CD4-positive, alpha-beta T cell treated with Interleukin-6 at 100 ng/mL for 8 hours (primary cell): ENCODE results near the gene HOXD8.

Experiments used
- DNase-seq: peaks from one replicate; pipeline ENCODE4 v3.0.0-alpha.2; 2020; ENCODE audit warnings: mixed read lengths, low spot score

Gene HOXD8

GRCh38 chr2:176103742-176104315 is 25.7 kb upstream of the HOXD8 start:
- DNase-seq: no peak

- DNase-seq: no peak
These were observed 25.0 kb upstream of the HOXD8 start for GRCh38 chr2:176104316-176105077.

GRCh38 chr2:176105078-176105729 is 24.3 kb upstream of the HOXD8 start:
- DNase-seq: no peak

DNA sequence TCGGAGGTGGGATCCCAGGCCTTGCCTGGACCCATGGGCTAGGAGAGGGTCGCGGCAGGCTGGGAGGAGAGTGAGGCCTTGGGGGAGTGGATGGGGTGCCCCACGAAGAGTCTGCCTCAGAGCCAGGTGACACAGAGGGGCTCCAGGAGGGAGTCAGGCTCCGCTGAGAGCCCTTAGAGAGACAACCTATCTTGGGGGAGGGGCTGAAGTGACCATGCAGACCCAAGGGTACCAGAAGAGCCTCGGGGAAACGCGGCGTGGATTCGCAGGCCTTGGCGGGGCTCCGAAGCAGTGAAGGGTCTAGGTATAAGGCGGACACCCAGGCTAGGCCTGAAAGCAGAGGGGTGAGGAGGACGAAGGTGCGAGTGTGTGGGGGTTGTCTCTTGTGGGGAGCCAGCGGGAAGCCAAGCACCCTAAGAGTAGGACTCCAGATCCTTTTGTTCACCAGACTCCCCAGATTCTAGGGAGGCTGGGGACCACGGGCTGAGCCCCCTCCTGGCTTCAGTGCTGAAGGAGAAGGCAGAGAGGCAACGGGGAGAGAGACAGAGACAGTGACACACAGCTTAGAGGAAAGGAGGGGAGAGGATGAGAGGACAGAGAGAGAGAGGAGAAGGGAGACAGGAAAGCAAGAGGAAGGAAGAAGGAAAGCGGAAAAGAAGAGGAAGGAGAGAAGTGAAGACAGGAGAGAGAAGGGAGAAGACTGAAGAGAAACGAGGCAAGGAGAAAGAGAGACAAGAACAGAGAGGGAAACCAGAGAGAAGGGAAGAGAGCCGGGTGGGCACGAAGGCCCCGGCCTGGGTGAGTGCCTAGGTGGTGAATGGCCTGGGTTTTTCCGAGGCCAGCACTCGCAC is 23.6 kb upstream of the HOXD8 start:
- no peak for DNase-seq

DNA sequence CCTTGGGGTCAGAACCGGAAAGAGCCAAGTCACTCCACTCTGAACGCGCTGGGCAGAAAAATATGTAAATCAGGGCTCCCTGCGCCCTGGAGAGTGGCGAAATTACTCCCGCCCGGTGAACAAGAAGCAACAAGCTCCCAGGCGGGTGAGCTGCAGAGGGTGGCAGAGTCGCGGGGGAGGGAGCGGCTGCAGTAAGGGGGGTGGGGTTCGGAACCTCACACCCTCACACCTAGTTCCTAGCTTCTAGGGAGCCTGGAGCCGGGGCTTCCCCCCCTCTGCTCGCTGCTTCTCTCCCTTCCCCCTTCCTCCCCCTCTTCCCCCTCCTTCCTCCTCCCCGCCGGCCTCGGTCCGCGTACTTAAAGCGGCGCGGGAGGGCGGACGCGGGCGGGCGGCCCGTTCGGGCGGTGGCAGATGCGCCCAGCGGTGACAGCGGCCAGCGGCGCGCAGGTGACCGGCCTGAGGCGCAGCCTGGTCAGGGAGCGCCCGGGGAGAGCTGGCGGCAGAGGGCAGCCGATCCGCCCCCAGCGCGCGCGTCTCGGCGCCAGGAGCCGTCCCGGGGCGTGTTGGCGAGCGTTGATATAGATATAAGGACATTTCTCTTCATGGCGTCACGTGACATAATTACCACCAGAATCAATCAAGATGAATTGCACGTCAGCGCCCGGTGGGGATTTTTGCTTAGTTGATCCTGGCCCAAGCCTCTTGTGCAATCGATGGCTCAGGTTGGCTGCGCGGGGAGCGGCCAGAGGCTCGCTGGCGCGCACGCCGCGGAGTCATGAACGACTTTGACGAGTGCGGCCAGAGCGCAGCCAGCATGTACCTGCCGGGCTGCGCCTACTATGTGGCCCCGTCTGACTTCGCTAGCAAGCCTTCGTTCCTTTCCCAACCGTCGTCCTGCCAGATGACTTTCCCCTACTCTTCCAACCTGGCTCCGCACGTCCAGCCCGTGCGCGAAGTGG is 22.6 kb upstream of the HOXD8 start, which contains the start of gene HOXD11:
HOXD11 (plus strand) TSS at position 700 of the 959 bp plus-strand sequence; CDS start at position 776, 76 bp downstream.
- no peak for DNase-seq

GRCh38 chr2:176107731-176108181 is 21.7 kb upstream of the HOXD8 start:
- DNase-seq: no peak

- no peak for DNase-seq
These were observed 20.2 kb upstream of the HOXD8 start for GRCh38 chr2:176109192-176109901.

GRCh38 chr2:176109946-176110345 is 19.6 kb upstream of the HOXD8 start:
- no peak for DNase-seq

- DNase-seq: no peak
These were observed 18.8 kb upstream of the HOXD8 start for GRCh38 chr2:176110415-176111308.

DNA sequence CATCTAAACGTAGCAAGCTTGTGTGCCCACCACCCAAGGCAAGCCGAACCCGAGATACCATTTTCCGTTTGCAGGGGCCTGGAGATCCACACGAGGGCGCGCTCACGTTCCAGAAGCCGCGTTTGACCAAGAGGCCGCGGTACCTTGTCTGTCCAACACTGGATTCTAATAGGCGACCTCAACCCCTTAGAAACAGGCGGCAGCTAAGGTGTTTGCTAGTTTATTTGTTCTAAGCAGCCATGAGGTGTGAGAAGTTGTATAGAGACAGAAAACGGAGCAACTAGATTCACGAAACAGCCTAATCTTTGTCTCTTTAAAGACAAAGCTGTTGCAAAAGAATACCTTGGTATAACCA is 18.2 kb upstream of the HOXD8 start:
- DNase-seq: no peak

- DNase-seq: no peak
These were observed 17.6 kb upstream of the HOXD8 start for GRCh38 chr2:176111846-176112374.

- no peak for DNase-seq
These were observed 16.9 kb upstream of the HOXD8 start for GRCh38 chr2:176112375-176113302.

- DNase-seq: no peak
These were observed 15.2 kb upstream of the HOXD8 start for GRCh38 chr2:176114120-176114929.

DNA sequence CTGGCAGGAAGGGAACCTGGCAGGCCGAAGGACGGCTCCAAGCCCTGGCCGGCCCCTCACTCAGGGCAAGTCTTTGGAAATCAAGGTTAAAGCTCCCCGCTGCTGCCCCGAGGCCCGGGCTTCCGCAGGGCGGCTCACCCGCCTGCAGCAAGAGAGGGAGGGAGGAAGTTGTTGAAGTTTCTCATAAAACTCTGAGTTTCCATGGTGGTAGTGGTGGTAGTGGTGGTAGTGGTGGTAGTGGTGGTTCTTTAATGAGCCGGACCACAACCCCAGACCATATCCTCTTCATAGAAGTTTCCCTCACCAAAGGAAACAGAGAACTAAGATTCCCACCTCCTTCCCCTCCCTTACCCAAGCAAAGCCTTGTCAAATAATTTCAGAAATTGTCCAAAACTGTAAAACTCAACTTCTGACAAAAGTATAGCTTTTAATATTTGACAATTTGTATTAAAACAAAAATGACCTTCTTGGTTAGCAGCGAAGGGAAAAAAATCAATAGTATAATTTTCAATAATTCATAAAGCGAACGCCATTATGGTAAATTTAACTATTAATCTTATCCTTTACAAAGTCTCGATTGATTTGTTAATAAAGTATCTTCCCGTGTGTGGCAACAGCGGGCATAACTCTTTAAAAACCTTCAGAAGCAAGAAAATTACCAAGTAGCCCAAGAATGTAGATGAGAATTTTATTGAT is 14.4 kb upstream of the HOXD8 start:
- no peak for DNase-seq

DNA sequence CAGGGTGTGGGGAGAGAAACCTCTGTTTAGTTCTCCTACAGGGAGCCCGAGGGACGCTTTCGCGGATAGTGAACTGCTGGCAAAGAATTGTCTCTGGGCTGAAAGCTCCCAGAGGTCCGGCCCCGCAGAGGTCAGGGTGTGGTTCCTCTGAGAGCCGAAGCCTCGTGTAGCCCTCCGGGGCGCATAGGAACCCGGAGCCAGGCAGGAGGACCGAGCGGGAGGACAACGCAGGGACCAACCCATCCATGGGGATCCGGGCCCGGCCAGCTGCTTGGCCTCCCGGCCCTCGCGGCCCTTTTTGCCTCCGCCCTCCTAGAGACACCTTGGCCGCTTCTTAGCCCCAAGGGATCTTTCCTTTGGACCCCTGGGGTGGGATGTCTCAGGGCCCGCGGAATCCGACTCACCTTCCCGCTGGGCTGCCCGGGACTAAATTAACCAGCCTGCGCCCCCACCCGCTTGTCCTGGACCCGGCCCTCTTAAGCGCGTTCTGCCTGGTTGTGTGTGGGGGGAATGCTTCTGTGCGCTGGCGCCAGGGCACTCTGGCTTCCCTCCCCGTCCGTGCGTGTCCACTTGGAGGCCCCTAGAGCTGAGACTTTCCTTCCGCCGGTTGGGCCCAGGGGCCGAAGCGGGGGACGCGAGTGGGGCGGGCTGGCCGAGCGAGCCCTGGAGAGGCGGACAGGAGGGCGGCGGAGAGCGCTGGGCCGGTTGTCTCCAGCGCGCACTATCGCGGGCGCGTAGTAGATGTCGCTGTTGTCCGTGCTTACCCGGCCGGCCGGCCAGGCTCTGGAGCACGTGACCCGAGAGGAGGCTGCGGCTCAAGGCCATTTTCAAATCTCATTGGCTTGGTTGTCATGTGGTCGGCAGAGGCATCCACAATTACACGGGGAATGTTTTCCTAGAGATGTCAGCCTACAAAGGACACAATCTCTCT is 13.4 kb upstream of the HOXD8 start, which contains the start of gene HOXD10:
HOXD10 (plus strand) TSS at position 896 of the 931 bp plus-strand sequence. CDS start 56 bp downstream, outside the sequence.
- DNase-seq: no peak
